GM18951 (cell line): ENCODE results near the gene CLEC10A.
"Not testable (repeated sequence)": the region's sequence is repeated elsewhere in the genome, so short reads cannot be mapped to it uniquely, and the experiment has no call there.

Source experiments
- POLR2A ChIP-seq: IDR thresholded peaks from 4 replicates; pipeline ENCODE4 v1.6.1; 2011; ENCODE audit warnings: mild to moderate bottlenecking; ENCODE audit not compliant: insufficient read length, insufficient read depth; ENCODE audit errors: extremely low read depth
- in situ Hi-C: fragments of 300-500 bp; cut with MboI; formaldehyde crosslinking; loops from one replicate; pipeline ENCODE4 v1.12.0; 2022; ENCODE audit warnings: low sequenced_read_pairs, mixed read lengths, inconsistent platforms; ENCODE audit not compliant: unreplicated experiment

Gene CLEC10A

DNA sequence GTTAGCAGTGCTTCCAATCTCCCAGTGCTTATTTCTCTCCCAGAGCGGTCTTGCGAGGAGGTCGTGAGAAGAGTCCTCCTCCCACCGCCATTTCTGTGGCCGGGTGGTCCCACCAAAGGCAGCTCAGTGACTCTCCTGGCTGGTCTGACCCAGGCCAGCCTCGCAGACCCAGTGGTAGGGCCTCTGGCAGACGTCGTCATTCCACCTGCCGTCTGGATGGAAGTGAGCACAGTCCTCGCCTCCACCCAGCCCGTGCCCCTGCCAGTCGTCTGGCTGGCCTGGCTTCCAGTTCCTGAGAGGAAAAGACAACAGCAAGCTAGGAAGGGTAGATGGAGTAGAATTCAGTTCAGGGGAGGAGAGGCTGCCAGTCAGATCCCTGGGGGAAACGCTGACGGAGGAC is 5.1 kb downstream of the CLEC10A start:
- no peak for TF ChIP-seq POLR2A
- in situ Hi-C loops = no loop called here

- TF ChIP-seq POLR2A = no peak
- in situ Hi-C loops = no loop called here
Measured at GRCh38 chr17:7072406-7072805, 7.6 kb downstream of the CLEC10A start.

DNA sequence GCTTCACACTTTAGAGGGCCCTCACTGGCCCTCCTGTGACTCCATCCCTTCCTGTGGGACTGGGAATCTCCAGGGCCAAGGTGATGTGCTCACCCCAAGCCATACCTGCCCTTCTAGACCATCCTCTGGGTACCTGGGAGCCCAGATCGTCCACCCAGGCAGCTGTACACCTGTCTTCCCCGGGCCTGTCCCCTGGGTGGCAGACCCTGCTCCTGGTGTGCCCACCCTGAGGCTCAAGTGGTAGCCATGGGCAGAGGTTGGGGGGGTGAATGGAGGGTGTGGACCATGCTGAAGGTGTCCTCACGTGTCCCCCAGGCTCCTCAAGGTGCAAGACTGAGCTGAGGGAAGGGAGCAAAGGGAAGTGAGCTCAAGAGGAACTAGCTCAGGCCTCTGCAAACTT is 9.3 kb downstream of the CLEC10A start:
- no peak for TF ChIP-seq POLR2A
- in situ Hi-C loops = no loop called here

GRCh38 chr17:7068268-7068667 is 11.8 kb downstream of the CLEC10A start:
- TF ChIP-seq POLR2A = no peak
- in situ Hi-C loops = no loop called here

GRCh38 chr17:7067198-7067597 is 12.9 kb downstream of the CLEC10A start:
- in situ Hi-C loops = no loop called here
- TF ChIP-seq POLR2A = no peak

DNA sequence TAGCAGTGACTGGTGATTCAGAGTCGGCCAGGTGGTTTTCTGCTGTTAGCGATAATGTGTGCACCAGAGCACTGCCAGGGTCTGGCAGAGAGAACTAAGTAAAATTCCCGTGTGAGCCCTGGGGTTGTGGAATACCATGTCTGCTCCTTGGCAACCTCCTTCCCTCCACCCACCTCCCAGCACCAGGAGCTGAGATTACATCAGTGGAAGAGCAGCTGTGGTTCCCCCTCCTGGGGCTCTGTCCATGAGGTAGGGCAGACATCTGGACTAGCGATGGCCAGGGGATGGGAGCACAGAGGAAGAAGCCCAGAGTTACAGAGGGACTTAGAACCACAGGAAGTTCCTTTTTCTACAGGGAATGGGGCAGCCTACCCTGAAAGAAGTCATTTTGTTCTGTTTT is 15.8 kb downstream of the CLEC10A start:
- no peak for TF ChIP-seq POLR2A
- in situ Hi-C loops = no loop called here

- in situ Hi-C loops = no loop called here
- TF ChIP-seq POLR2A = no peak
Measured at GRCh38 chr17:7063518-7064094, 16.4 kb downstream of the CLEC10A start.

DNA sequence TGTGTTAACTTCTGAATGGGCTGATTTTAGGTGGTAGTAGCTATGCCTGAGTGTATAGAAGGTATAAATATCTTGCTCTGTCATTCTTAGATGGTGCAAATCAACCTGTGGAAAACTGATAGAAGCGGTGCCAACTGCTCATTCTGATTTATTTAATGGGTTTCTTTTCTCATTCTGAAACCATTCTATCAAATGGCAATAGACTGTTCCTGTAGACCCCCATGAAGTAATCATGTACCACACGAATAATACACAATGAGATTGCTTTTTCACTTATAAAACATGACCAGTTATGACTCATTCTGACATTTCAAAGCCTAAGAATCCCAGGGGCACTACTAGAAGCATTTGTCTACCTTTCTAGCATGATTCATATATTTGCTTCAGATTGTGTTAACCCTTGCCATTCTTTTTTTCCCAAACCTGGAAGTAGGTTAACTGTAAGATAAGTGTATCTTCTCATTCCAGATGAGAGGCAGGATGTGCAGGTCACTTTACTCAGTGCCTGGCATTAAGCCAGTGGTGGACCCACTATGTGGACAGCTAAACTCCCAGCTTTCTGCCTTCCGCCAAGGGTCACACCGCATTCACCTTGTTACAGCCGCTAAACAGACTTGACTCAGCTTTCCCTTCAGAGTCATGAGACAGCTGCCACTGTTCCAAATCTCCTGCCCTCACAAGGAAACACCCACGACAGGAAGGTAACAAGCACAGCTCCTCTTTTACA is 19.7 kb downstream of the CLEC10A start:
- in situ Hi-C loops = no loop called here
- TF ChIP-seq POLR2A = no peak

DNA sequence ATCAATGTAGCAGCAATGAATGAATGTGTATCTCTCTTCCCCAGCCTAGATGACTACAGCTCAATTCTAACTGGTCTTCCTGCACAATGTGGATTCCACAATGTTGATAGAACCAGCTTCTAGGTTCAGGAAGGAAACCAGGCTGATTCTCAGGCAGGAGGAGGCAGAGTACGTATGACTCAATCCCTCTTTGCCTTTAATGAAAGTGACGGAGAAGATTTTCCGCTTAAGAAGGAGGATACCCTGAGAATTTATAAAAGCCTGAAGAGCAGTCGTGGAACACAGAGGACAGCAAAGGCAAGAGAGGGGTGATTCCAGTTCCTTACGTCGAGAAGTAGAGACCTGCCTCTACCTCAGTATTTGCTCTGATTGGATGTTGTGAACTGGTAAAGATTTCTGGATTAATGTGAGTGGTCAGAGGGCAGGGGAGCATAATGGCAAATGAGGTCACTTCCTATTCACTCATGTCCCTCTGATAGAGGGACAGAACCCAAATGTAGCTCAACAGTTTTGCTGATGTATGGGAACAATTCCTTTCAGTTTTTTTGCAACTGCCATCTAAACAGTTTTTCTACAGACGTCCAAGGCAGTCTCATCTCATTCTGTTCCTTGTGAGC is 21.1 kb downstream of the CLEC10A start:
- no peak for TF ChIP-seq POLR2A
- in situ Hi-C loops = no loop called here

GRCh38 chr17:7056386-7056785 is 23.7 kb downstream of the CLEC10A start:
- no peak for TF ChIP-seq POLR2A
- in situ Hi-C loops = no loop called here

DNA sequence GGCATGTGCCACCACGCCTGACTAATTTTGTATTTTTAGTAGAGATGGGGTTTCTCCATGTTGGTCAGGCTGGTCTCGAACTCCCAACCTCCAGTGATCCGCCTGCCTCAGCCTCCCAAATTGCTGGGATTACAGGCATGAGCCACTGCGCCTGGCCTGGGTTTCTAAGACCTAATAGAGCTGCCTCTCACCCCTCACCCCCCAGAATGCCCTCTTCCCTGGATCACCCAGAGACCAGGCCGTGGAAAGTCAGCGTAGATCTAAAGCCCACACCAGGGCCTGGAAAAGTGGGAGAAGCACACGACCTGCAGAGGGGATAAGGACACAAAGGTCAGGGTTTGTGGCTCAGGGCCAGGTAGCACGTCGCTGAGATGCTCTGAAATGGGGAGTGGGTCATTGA is 29.5 kb downstream of the CLEC10A start:
- in situ Hi-C loops = not testable (repeated sequence)

GRCh38 chr17:7048968-7049367 is 31.1 kb downstream of the CLEC10A start:
- TF ChIP-seq POLR2A = no peak
- in situ Hi-C loops = loop anchor here (5.0 kb wide), 1 partner anchor 88 kb away; no protein-coding TSS in a partner anchor

DNA sequence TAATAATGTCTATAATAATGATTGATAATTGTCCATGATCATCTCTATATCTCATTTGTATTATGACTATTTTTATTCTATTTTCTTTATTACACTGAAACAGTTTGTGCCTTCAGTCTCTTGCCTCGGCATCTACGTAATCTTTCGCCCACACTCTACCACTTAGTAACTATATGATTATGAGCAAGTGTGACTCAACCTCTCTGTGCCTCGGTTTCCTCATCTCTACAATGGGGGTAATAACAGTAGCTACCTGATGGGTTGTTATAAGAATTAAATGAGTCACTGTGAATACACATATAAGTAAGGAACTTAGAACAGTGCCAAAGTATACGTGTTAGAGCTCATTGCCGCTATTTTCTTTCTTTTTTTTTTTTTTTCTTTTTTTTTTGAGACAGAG is 32.5 kb downstream of the CLEC10A start:
- no peak for TF ChIP-seq POLR2A
- in situ Hi-C loops = loop anchor here (5.0 kb wide), 1 partner anchor 90 kb away; no protein-coding TSS in a partner anchor

DNA sequence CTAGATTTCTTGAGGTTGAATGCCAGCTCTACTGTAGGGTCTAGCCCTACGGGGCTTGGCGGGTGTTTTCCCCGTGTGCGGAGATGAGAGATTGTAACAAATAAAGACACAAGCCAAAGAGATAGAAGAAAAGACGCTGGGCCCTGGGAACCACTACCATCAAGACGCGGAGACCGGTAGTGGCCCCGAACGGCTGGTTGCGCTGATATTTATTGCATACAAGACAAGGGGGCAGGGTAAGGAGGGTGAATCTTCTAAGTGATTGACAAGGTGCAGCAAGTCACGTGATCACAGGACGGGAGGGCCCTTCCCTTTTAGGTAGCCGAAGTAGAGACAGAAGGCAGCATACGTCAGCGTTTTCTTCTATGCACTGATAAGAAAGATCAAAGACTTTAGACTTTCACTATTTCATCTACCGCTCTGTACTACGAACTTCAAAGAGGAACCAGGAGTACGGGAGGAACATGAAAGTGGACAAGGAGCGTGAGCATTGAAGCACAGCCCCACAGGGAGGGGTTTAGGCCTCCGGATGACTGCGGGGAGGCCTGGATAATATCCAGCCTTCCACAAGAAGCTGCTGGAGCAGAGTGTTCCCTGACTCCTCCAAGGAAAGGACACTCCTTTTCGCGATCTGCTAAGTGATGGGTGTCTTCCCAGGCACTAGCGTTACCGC is 33.2 kb downstream of the CLEC10A start:
- in situ Hi-C loops = loop anchor here (5.0 kb wide), 1 partner anchor 90 kb away; no protein-coding TSS in a partner anchor
